ENCODE data around the gene OR4C16. TPM values are rescaled to one million over a fixed set of nuclear protein-coding genes. Genes with fewer than 3 reads are reported as not detected.

Gene OR4C16
- total RNA-seq (not detected), polyA plus RNA-seq (not detected)
- long read RNA-seq, donor 1, result 0 reads
- long read RNA-seq, donor 2, result 0 reads
- long read RNA-seq, donor 3, result 0 reads
- long read RNA-seq, donor 4, result 0 reads
- long read RNA-seq, donor 5, result 0 reads
- long read RNA-seq, donor 6, result 0 reads
- long read RNA-seq, donor 7, result 0 reads
- long read RNA-seq, donor 8, result 0 reads
- long read RNA-seq, donor 9, result 0 reads
- long read RNA-seq, donor 10, result 0 reads

- no peak within 1 kb of the TSS for H3K27ac ChIP-seq
- DNase-seq, result no peak
- H3K4me3 ChIP-seq, result no peak within 1 kb of the TSS
- no peaks in the 10 kb centered on the region for H3K4me1 ChIP-seq
- 57 to 82% (median 77%) methylated on average over 3 of the region's 3 CpGs for WGBS, 5 donors
- no peaks in the 10 kb centered on the region for H3K36me3 ChIP-seq
- H3K27me3 ChIP-seq, result no peaks in the 10 kb centered on the region
- TF ChIP-seq EP300 (IDR thresholded peaks at IDR 0.05) (no peak), POLR2AphosphoS5 (IDR thresholded peaks at IDR 0.05) (no peak), CTCF (IDR thresholded peaks at IDR 0.05) (no peak), POLR2A (IDR thresholded peaks at IDR 0.05) (no peak)
- H3K9me3 ChIP-seq, result peaks cover 0 to 31% (median 5%) of the 10 kb centered on the region in 4 donors
- intact Hi-C loops (cut with DNase I; ENCODE audit: low total_unique reads), result no loop called here
Observed at GRCh38 chr11:55571828-55572227, at the start of gene OR4C16. Gene OR4C16 (plus strand): TSS chr11:55572128. CDS start chr11:55572128, 0 bp downstream.

- H3K4me1 ChIP-seq, result no peaks in the 10 kb centered on the region
- intact Hi-C loops (cut with DNase I; ENCODE audit: low total_unique reads), result no loop called here
- peaks cover 0 to 28% (median 3%) of the 10 kb centered on the region in 4 donors for H3K9me3 ChIP-seq
- no peak within 1 kb of the TSS for H3K4me3 ChIP-seq
- no peak within 1 kb of the TSS for H3K27ac ChIP-seq
- H3K27me3 ChIP-seq, result no peaks in the 10 kb centered on the region
- no peaks in the 10 kb centered on the region for H3K36me3 ChIP-seq
- TF ChIP-seq POLR2A (IDR thresholded peaks at IDR 0.05) (no peak), POLR2AphosphoS5 (IDR thresholded peaks at IDR 0.05) (no peak), EP300 (IDR thresholded peaks at IDR 0.05) (no peak), CTCF (IDR thresholded peaks at IDR 0.05) (no peak)
- DNase-seq, result no peak
Observed at GRCh38 chr11:55554169-55554568, 17.8 kb upstream of the OR4C16 start, which contains the start of gene OR4C15. Gene OR4C15 (plus strand): TSS chr11:55554469. CDS start chr11:55554469, 0 bp downstream.

GRCh38 chr11:55572548-55572947 is 620 bp downstream of the OR4C16 start:
- no peak for DNase-seq
- Histone ChIP-seq H3K36me3 (no peaks in the 10 kb centered on the region), H3K4me1 (no peaks in the 10 kb centered on the region), H3K27ac (no peak overlapping the region), H3K27me3 (no peaks in the 10 kb centered on the region), H3K9me3 (peaks cover 0 to 36% (median 10%) of the 10 kb centered on the region in 4 donors), H3K4me3 (no peak overlapping the region)
- 32 to 41% (median 33%) methylated on average over 1 of the region's 1 CpG for WGBS, 5 donors
- intact Hi-C loops (cut with DNase I; ENCODE audit: low total_unique reads), result no loop called here
- TF ChIP-seq POLR2AphosphoS5 (IDR thresholded peaks at IDR 0.05) (no peak), EP300 (IDR thresholded peaks at IDR 0.05) (no peak), POLR2A (IDR thresholded peaks at IDR 0.05) (no peak), CTCF (IDR thresholded peaks at IDR 0.05) (no peak)

GRCh38 chr11:55607545-55607944 is 35.6 kb downstream of the OR4C16 start, which contains the start of gene OR4C11:
Gene OR4C11 (minus strand): TSS chr11:55607645. CDS start chr11:55604373, 3,272 bp downstream.
- TF ChIP-seq EP300 (IDR thresholded peaks at IDR 0.05), result no peak
- no peak for TF ChIP-seq POLR2AphosphoS5 (IDR thresholded peaks at IDR 0.05)
- TF ChIP-seq CTCF (IDR thresholded peaks at IDR 0.05), result no peak
- no peak for TF ChIP-seq POLR2A (IDR thresholded peaks at IDR 0.05)
- WGBS, 5 donors, result 42 to 55% (median 45%) methylated on average over 2 of the region's 2 CpGs
- Histone ChIP-seq H3K4me1 (no peaks in the 10 kb centered on the region), H3K9me3 (peaks cover 0 to 14% (median 0%) of the 10 kb centered on the region in 4 donors), H3K36me3 (no peaks in the 10 kb centered on the region), H3K4me3 (no peak within 1 kb of the TSS), H3K27me3 (no peaks in the 10 kb centered on the region), H3K27ac (no peak within 1 kb of the TSS)
- DNase-seq, result no peak
- intact Hi-C loops (cut with DNase I; ENCODE audit: low total_unique reads), result no loop called here

Other genes starting within 250 kb of the OR4C16 start
- gene OR4A16, start 228.9 kb upstream of the OR4C16 start, total RNA-seq, result not detected
- not detected for gene OR4A16, start 228.9 kb upstream of the OR4C16 start, polyA plus RNA-seq
- not detected for gene OR4A15, start 204.2 kb upstream of the OR4C16 start, total RNA-seq
- gene OR4A15, start 204.2 kb upstream of the OR4C16 start, polyA plus RNA-seq, result not detected
- gene OR4C15, start 17.7 kb upstream of the OR4C16 start, total RNA-seq, result not detected
- not detected for gene OR4C15, start 17.7 kb upstream of the OR4C16 start, polyA plus RNA-seq
- gene OR4C11, start 35.5 kb downstream of the OR4C16 start, total RNA-seq, result not detected
- not detected for gene OR4C11, start 35.5 kb downstream of the OR4C16 start, polyA plus RNA-seq
- gene OR4P4, start 63.0 kb downstream of the OR4C16 start, total RNA-seq, result not detected
- gene OR4P4, start 63.0 kb downstream of the OR4C16 start, polyA plus RNA-seq, result not detected
- gene OR4S2, start 76.2 kb downstream of the OR4C16 start, total RNA-seq, result not detected
- not detected for gene OR4S2, start 76.2 kb downstream of the OR4C16 start, polyA plus RNA-seq
- gene OR4C6, start 90.1 kb downstream of the OR4C16 start, total RNA-seq, result not detected
- gene OR4C6, start 90.1 kb downstream of the OR4C16 start, polyA plus RNA-seq, result not detected
- gene OR5D13, start 201.3 kb downstream of the OR4C16 start, total RNA-seq, result under 1 TPM in 1 of 5 donors, not detected in 4; 0.73 TPM
- not detected for gene OR5D13, start 201.3 kb downstream of the OR4C16 start, polyA plus RNA-seq
- gene OR5D14, start 223.4 kb downstream of the OR4C16 start, total RNA-seq, result not detected
- gene OR5D14, start 223.4 kb downstream of the OR4C16 start, polyA plus RNA-seq, result not detected
- gene OR5L1, start 239.2 kb downstream of the OR4C16 start, total RNA-seq, result under 1 TPM in 1 of 5 donors, not detected in 4; 0.37 TPM
- gene OR5L1, start 239.2 kb downstream of the OR4C16 start, polyA plus RNA-seq, result not detected
- gene OR5D18, start 247.5 kb downstream of the OR4C16 start, total RNA-seq, result not detected
- gene OR5D18, start 247.5 kb downstream of the OR4C16 start, polyA plus RNA-seq, result not detected